Pons (tissue), 1 donor: ENCODE data around the gene TMEM80.
A peak's percentile ranks its signal among the peaks of the same experiment; 100 is the strongest.
"Not testable (repeated sequence)": the region's sequence is repeated elsewhere in the genome, so short reads cannot be mapped to it uniquely, and the experiment has no call there.

ENCODE experiments used
- DNase-seq: peaks from one replicate; pipeline ENCODE4 v3.0.0-alpha.2; 2016; ENCODE audit warnings: low spot score

TMEM80 gene

GRCh38 chr11:679271-680207 is 16.1 kb upstream of the TMEM80 start:
- DNase-seq: no peak

GRCh38 chr11:680476-680875 is 15.1 kb upstream of the TMEM80 start:
- no peak for DNase-seq

GRCh38 chr11:680970-681369 is 14.6 kb upstream of the TMEM80 start:
- DNase-seq: no peak

GRCh38 chr11:686451-687243 is 9.0 kb upstream of the TMEM80 start:
- DNase-seq: no peak

GRCh38 chr11:687751-688150 is 7.9 kb upstream of the TMEM80 start:
- DNase-seq: no peak

- DNase-seq: no peak
Observed at GRCh38 chr11:688681-689080, 6.9 kb upstream of the TMEM80 start.

GRCh38 chr11:689625-690024 is 6.0 kb upstream of the TMEM80 start:
- no peak for DNase-seq

GRCh38 chr11:690244-690643 is 5.4 kb upstream of the TMEM80 start:
- DNase-seq: not testable (repeated sequence)

- DNase-seq: no peak
Observed at GRCh38 chr11:690738-691633, 4.6 kb upstream of the TMEM80 start.

GRCh38 chr11:691710-692590 is 3.7 kb upstream of the TMEM80 start:
- DNase-seq: no peak

- no peak for DNase-seq
Observed at GRCh38 chr11:692824-693414, 2.7 kb upstream of the TMEM80 start.

- no peak for DNase-seq
Observed at GRCh38 chr11:693415-693831, 2.2 kb upstream of the TMEM80 start.

- DNase-seq: no peak
Observed at GRCh38 chr11:693887-694562, 1.6 kb upstream of the TMEM80 start.

GRCh38 chr11:694563-695287 is 891 bp upstream of the TMEM80 start, which contains the start of gene DEAF1:
Gene DEAF1 (minus strand): TSS chr11:695222. CDS start chr11:695047, 175 bp downstream.
- peak; percentile 92 for DNase-seq

- DNase-seq: no peak
Observed at GRCh38 chr11:695288-695537, 403 bp upstream of the TMEM80 start.

GRCh38 chr11:696955-697491 is 1.4 kb downstream of the TMEM80 start:
- DNase-seq: peak; percentile 77

- peak; percentile 20 for DNase-seq
Observed at GRCh38 chr11:697811-698311, 2.2 kb downstream of the TMEM80 start.

GRCh38 chr11:698493-699115 is 3.0 kb downstream of the TMEM80 start:
- DNase-seq: no peak

GRCh38 chr11:699116-699508 is 3.5 kb downstream of the TMEM80 start:
- no peak for DNase-seq
